GM04503 (cell line): ENCODE data around the gene XPO5.
"Not testable (repeated sequence)": the region's sequence is repeated elsewhere in the genome, so short reads cannot be mapped to it uniquely, and the experiment has no call there.

ENCODE experiments used
- DNase-seq: peaks from one replicate; pipeline ENCODE4 v3.0.0-alpha.2; 2012; ENCODE audit warnings: low read depth

Gene XPO5

GRCh38 chr6:43575772-43576551 lies at the start of gene XPO5, which contains the start of gene POLH:
Gene XPO5 (minus strand): TSS chr6:43576038. CDS start chr6:43575864, 174 bp downstream.
Gene POLH (plus strand): TSS chr6:43576185. CDS start chr6:43582320, 6,135 bp downstream.
- DNase-seq, result no peak

GRCh38 chr6:43625393-43625992 lies 49.7 kb upstream of the XPO5 start:
- DNase-seq, result no peak

- no peak for DNase-seq
Measured at GRCh38 chr6:43624786-43625288, 49.0 kb upstream of the XPO5 start.

GRCh38 chr6:43623880-43624785 lies 48.3 kb upstream of the XPO5 start:
- DNase-seq, result no peak

GRCh38 chr6:43622541-43622940 lies 46.7 kb upstream of the XPO5 start:
- no peak for DNase-seq

GRCh38 chr6:43621836-43622180 lies 46.0 kb upstream of the XPO5 start:
- no peak for DNase-seq

GRCh38 chr6:43621078-43621835 lies 45.4 kb upstream of the XPO5 start:
- no peak for DNase-seq

- no peak for DNase-seq
Measured at GRCh38 chr6:43616725-43617472, 41.1 kb upstream of the XPO5 start.

GRCh38 chr6:43614396-43614730 lies 38.5 kb upstream of the XPO5 start:
- DNase-seq, result no peak

GRCh38 chr6:43613721-43614395 lies 38.0 kb upstream of the XPO5 start:
- DNase-seq, result no peak

GRCh38 chr6:43610431-43610830 lies 34.6 kb upstream of the XPO5 start:
- no peak for DNase-seq

GRCh38 chr6:43609402-43609801 lies 33.6 kb upstream of the XPO5 start:
- DNase-seq, result no peak

- DNase-seq, result no peak
Measured at GRCh38 chr6:43608807-43609206, 33.0 kb upstream of the XPO5 start.

GRCh38 chr6:43608310-43608763 lies 32.5 kb upstream of the XPO5 start:
- peak; percentile 30 for DNase-seq

- no peak for DNase-seq
Measured at GRCh38 chr6:43606019-43606418, 30.2 kb upstream of the XPO5 start.

- DNase-seq, result no peak
Measured at GRCh38 chr6:43604174-43604573, 28.3 kb upstream of the XPO5 start.

- no peak for DNase-seq
Measured at GRCh38 chr6:43600595-43600994, 24.8 kb upstream of the XPO5 start.

- no peak for DNase-seq
Measured at GRCh38 chr6:43593938-43594337, 18.1 kb upstream of the XPO5 start.

GRCh38 chr6:43589564-43589963 lies 13.7 kb upstream of the XPO5 start:
- not testable (repeated sequence) for DNase-seq

GRCh38 chr6:43588194-43588593 lies 12.4 kb upstream of the XPO5 start:
- no peak for DNase-seq
